Measurements from ENCODE around the gene LRRC4C. TPM values are rescaled to one million over a fixed set of nuclear protein-coding genes. Genes with fewer than 3 reads are reported as not detected.

LRRC4C gene
- total and polyA plus RNA-seq, 4 donors: 0.33 to 5.3 (median 0.43) TPM

GRCh38 chr11:40104941-40105550 is 1354.4 kb downstream of the LRRC4C start:
- Histone ChIP-seq H3K9ac (ENCODE audit: insufficient read depth in 1 of 2, low read length in 2 of 2) (no peak overlapping the region), H3K36me3 (ENCODE audit: control insufficient read depth in 4 of 4, insufficient read depth in 4 of 4, low read length in 4 of 4) (no peaks in the 10 kb centered on the region), H3K27me3 (ENCODE audit: control insufficient read depth in 3 of 3, insufficient read depth in 3 of 3, low read length in 2 of 3) (no peaks in the 10 kb centered on the region), H3K9me3 (ENCODE audit: control insufficient read depth in 4 of 4, insufficient read depth in 3 of 4, low read length in 3 of 4) (peaks cover 0 to 4% (median 2%) of the 10 kb centered on the region in 4 donors), H3K4me1 (ENCODE audit: control insufficient read depth in 5 of 5, insufficient read depth in 5 of 5, low read length in 5 of 5) (no peaks in the 10 kb centered on the region), H3K4me3 (no peak overlapping the region), H3K27ac (ENCODE audit: low read depth in 1 of 2, low read length in 1 of 2) (no peak overlapping the region)
- ATAC-seq (ENCODE audit: insufficient read depth, low FRiP score) (no peak), DNase-seq (no peak)
- no peak for TF ChIP-seq CTCF (IDR thresholded peaks at IDR 0.05; ENCODE audit: control extremely low read depth, extremely low read depth)
- WGBS, 2 donors: 76 to 82% methylated on average over 5 of the region's 5 CpGs

GRCh38 chr11:40100781-40101180 is 1358.7 kb downstream of the LRRC4C start:
- Histone ChIP-seq H3K9ac (ENCODE audit: insufficient read depth in 1 of 2, low read length in 2 of 2) (no peak overlapping the region), H3K27ac (ENCODE audit: low read depth in 1 of 2, low read length in 1 of 2) (no peak overlapping the region), H3K36me3 (ENCODE audit: control insufficient read depth in 4 of 4, insufficient read depth in 4 of 4, low read length in 4 of 4) (no peaks in the 10 kb centered on the region), H3K9me3 (ENCODE audit: control insufficient read depth in 4 of 4, insufficient read depth in 3 of 4, low read length in 3 of 4) (peaks cover 0 to 4% (median 2%) of the 10 kb centered on the region in 4 donors), H3K4me3 (no peak overlapping the region), H3K27me3 (ENCODE audit: control insufficient read depth in 3 of 3, insufficient read depth in 3 of 3, low read length in 2 of 3) (no peaks in the 10 kb centered on the region), H3K4me1 (ENCODE audit: control insufficient read depth in 5 of 5, insufficient read depth in 5 of 5, low read length in 5 of 5) (no peaks in the 10 kb centered on the region)
- ATAC-seq (ENCODE audit: insufficient read depth, low FRiP score): no peak
- WGBS, 2 donors: 74 to 86% methylated on average over 5 of the region's 5 CpGs
- no peak for DNase-seq
- TF ChIP-seq CTCF (IDR thresholded peaks at IDR 0.05; ENCODE audit: control extremely low read depth, extremely low read depth): no peak

- Histone ChIP-seq H3K27me3 (ENCODE audit: control insufficient read depth in 3 of 3, insufficient read depth in 3 of 3, low read length in 2 of 3) (no peaks in the 10 kb centered on the region), H3K4me1 (ENCODE audit: control insufficient read depth in 5 of 5, insufficient read depth in 5 of 5, low read length in 5 of 5) (peaks cover 0 to 3% (median 0%) of the 10 kb centered on the region in 5 donors), H3K36me3 (ENCODE audit: control insufficient read depth in 4 of 4, insufficient read depth in 4 of 4, low read length in 4 of 4) (no peaks in the 10 kb centered on the region), H3K9ac (ENCODE audit: insufficient read depth in 1 of 2, low read length in 2 of 2) (no peak overlapping the region), H3K4me3 (no peak overlapping the region), H3K9me3 (ENCODE audit: control insufficient read depth in 4 of 4, insufficient read depth in 3 of 4, low read length in 3 of 4) (peaks cover 0 to 4% (median 2%) of the 10 kb centered on the region in 4 donors), H3K27ac (ENCODE audit: low read depth in 1 of 2, low read length in 1 of 2) (no peak overlapping the region)
- no peak for TF ChIP-seq CTCF (IDR thresholded peaks at IDR 0.05; ENCODE audit: control extremely low read depth, extremely low read depth)
- 63 to 83% methylated on average over 5 of the region's 5 CpGs for WGBS, 2 donors
- DNase-seq: no peak
- no peak for ATAC-seq (ENCODE audit: insufficient read depth, low FRiP score)
Observed at GRCh38 chr11:40100162-40100553, 1359.3 kb downstream of the LRRC4C start.

All from lung (tissue), 12 donors.